A204.1 (cell line): ENCODE measurements around the gene ATXN7L3B.

Source experiments
- FAIRE-seq: peaks from 2 replicates; lab custom pipeline; 2012; peaks lifted over from hg19 to GRCh38; lab: Jason Lieb, UNC

The ATXN7L3B gene

GRCh38 chr12:74551291-74551690 lies 13.7 kb downstream of the ATXN7L3B start:
- no peak for FAIRE-seq

GRCh38 chr12:74552201-74552600 lies 14.6 kb downstream of the ATXN7L3B start:
- FAIRE-seq: no peak

GRCh38 chr12:74559728-74560127 lies 22.1 kb downstream of the ATXN7L3B start:
- no peak for FAIRE-seq

GRCh38 chr12:74563927-74564326 lies 26.3 kb downstream of the ATXN7L3B start:
- FAIRE-seq: no peak

GRCh38 chr12:74578486-74578885 lies 40.9 kb downstream of the ATXN7L3B start:
- FAIRE-seq: no peak

- no peak for FAIRE-seq
Measured at GRCh38 chr12:74579446-74579845, 41.8 kb downstream of the ATXN7L3B start.

- FAIRE-seq: no peak
Measured at GRCh38 chr12:74579981-74580380, 42.3 kb downstream of the ATXN7L3B start.

GRCh38 chr12:74581439-74581838 lies 43.8 kb downstream of the ATXN7L3B start:
- no peak for FAIRE-seq

DNA sequence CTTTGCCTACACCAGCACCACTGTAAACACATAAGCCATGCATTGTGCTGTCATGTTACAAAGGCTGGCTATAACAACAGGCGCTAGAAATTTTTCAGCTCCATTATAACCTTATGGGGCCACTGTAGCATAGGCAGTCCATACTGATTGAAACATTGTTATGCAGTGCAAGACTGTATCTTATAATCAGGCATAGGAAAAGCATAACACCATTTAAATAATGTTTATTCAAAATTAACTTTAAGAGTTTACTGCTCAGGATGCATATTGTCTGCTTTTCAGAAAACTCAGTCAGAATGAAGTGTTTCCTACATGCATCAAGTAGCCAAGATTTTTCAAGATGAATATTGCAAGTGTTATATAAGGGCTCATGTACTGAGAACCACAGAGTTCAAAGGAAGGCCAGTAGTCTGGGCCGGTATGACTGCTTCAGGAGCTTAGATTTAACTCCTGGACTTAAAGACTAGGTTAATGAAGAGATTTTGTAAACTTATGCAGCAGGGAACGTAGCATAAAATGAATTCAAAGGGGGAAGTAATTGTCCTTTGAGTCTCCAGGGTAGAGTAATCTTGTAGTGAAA lies 46.9 kb downstream of the ATXN7L3B start:
- no peak for FAIRE-seq

- FAIRE-seq: no peak
Measured at GRCh38 chr12:74586251-74586650, 48.6 kb downstream of the ATXN7L3B start.
